Measurements from ENCODE around the gene DENND1C.

DENND1C gene

GRCh38 chr19:6421075-6422014 lies 60.2 kb downstream of the DENND1C start:
- no peak for DNase-seq

- DNase-seq, result no peak
Observed at GRCh38 chr19:6418562-6418932, 63.0 kb downstream of the DENND1C start.

- no peak for DNase-seq
Observed at GRCh38 chr19:6417713-6418561, 63.6 kb downstream of the DENND1C start.

Data from T-helper 9 cell (primary cell).